Mesothelial cell of epicardium (in vitro differentiated cells): Measurements from ENCODE around the gene PLXDC1. TPM values are rescaled to one million over a fixed set of nuclear protein-coding genes. Genes with fewer than 3 reads are reported as not detected.
A peak's percentile ranks its signal among the peaks of the same experiment; 100 is the strongest.

Source experiments
- DNase-seq, 2 experiments: peaks; one replicate each; pipeline ENCODE4 v3.0.0; 2021; ENCODE audit warnings: low spot score in 2 of 2; ENCODE audit not compliant: unreplicated experiment in 2 of 2
- H3K27ac Mint-ChIP-seq: 2 replicates; pipeline ENCODE4 v1.8.0; 2021; ENCODE audit warnings: mixed read lengths
- H3K27me3 Mint-ChIP-seq: 2 replicates; pipeline ENCODE4 v1.8.0; 2021; ENCODE audit warnings: low read depth, mixed read lengths
- H3K36me3 Mint-ChIP-seq: 2 replicates; pipeline ENCODE4 v1.8.0; 2021; ENCODE audit warnings: mixed read lengths
- H3K4me1 Mint-ChIP-seq: 2 replicates; pipeline ENCODE4 v1.8.0; 2021; ENCODE audit warnings: mixed read lengths
- H3K4me3 Mint-ChIP-seq: 2 replicates; pipeline ENCODE4 v1.8.0; 2021; ENCODE audit warnings: mild to moderate bottlenecking, moderate library complexity, mixed read lengths
- H3K9me3 Mint-ChIP-seq: 2 replicates; pipeline ENCODE4 v1.8.0; 2021; ENCODE audit warnings: mixed read lengths
- total RNA-seq: library from RNA; stranded (reverse); gene quantifications from 3 replicates; pipeline ENCODE4 v1.2.1, GENCODE V29; 2021
- TF ChIP-seq, protein P1 (sequence below): fragments of 200-600 bp; sonication (generic); IDR thresholded peaks from one replicate; pipeline ENCODE4 v1.5.0; 2021; ENCODE audit warnings: antibody characterized with exemption; ENCODE audit not compliant: unreplicated experiment

PLXDC1 gene
- total RNA-seq, 1 donor from 2014 or later = 15.4 TPM

DNA sequence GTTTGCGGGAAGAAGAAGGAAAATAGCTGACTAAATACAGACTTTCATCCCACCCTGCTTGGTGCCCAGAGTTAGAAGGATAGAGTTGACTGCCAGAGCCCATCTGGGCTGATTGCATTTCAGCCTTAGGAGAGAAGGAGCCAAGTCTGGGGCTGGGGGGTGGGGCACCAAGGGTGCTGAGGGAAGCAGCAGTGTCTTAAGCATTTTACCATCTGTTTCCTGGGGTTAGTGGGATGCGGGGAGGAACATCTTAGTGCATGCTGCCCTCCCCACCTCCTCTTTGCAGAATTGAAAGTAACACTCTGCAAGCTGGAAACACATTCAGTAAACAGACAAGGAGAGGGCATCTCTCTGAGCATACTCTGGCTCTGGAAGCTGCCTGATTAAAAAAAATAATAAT, 16.0 kb upstream of the PLXDC1 start:
- no peak overlapping the region for H3K27ac Mint-ChIP-seq
- TF ChIP-seq, protein P1, sequence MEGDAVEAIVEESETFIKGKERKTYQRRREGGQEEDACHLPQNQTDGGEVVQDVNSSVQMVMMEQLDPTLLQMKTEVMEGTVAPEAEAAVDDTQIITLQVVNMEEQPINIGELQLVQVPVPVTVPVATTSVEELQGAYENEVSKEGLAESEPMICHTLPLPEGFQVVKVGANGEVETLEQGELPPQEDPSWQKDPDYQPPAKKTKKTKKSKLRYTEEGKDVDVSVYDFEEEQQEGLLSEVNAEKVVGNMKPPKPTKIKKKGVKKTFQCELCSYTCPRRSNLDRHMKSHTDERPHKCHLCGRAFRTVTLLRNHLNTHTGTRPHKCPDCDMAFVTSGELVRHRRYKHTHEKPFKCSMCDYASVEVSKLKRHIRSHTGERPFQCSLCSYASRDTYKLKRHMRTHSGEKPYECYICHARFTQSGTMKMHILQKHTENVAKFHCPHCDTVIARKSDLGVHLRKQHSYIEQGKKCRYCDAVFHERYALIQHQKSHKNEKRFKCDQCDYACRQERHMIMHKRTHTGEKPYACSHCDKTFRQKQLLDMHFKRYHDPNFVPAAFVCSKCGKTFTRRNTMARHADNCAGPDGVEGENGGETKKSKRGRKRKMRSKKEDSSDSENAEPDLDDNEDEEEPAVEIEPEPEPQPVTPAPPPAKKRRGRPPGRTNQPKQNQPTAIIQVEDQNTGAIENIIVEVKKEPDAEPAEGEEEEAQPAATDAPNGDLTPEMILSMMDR = no peak
- no peaks in the 10 kb centered on the region for H3K36me3 Mint-ChIP-seq
- no peak for DNase-seq
- no peaks in the 10 kb centered on the region for H3K9me3 Mint-ChIP-seq
- no peak overlapping the region for H3K4me3 Mint-ChIP-seq
- H3K4me1 Mint-ChIP-seq = peaks cover 25% of the 10 kb centered on the region
- peaks cover 18% of the 10 kb centered on the region for H3K27me3 Mint-ChIP-seq

DNA sequence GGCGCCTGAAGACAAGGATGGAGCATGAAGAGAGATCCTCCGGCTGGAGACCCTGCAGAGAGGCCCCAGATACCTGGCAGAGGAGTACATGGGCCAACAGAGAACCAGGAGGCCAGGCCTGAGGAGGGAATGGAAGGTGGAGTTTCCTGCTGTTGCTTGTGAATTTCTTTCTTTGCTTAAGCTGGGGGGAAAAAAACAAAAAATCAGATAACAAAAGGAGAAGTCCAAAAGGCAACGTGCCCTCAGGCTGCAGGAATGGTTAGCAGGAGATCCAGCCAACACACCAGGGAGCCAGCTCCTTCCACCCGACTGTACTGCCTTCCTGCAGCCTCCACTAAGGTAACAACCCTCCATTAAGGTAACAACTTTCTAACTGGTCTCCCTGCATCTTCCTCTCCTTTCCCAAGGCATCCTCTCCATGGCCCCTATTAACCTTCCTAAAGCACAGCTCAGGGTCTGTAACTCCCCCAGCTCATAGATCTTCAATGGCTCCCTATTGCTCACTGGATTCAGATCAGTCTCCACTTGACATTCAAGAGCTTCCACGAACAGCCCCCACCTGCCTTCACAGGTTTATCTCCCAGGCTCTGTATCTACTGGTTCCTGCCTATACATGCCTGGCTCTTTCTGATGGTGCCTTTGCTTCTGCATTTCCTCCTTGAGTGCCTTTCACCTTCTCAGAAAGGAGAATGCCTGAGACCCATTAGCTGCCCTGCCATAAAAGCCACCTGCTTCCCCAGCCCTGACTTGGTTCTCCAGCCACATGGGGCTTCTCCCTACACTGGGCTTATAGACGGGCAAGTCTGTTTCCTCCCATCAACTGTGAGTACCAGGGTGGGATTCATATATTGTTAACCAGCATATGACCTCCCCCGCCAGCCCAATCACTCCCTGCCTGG, 15.2 kb upstream of the PLXDC1 start:
- Mint-ChIP-seq H3K36me3 (no peaks in the 10 kb centered on the region), H3K4me1 (peaks cover 25% of the 10 kb centered on the region), H3K4me3 (peak overlapping the region; percentile 85), H3K27ac (no peak overlapping the region), H3K9me3 (no peaks in the 10 kb centered on the region), H3K27me3 (peaks cover 18% of the 10 kb centered on the region)
- DNase-seq = no peak
- TF ChIP-seq, protein P1 = no peak

DNA sequence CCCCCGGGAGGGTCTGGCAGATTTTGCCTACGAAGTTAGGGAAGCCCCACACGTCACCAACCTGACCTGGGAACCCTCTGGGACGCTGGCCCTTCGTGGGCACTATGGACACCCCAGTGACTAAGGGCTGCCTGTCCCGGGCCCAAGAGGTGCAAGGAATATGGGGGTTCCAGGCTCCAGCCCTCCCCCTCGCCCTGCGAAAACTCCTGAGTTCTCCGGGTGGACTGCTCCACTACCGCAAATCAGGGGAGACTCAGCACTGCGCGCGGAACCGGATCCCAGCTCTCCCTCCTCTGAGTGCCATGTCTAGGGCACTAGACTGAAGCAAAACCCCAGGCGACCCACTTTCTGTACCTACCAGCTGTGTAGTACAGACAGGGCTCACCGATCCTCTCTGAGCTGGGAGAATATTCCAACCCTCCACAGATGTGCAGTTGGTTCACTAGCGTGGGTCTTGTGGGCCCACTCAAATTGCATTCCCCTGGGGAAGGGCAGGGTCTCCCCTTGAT, 14.5 kb upstream of the PLXDC1 start, which contains the start of gene ARL5C:
TSS of gene ARL5C (minus strand) at position 321 of the 509 bp plus-strand sequence. CDS start 401 bp downstream, outside the sequence.
- H3K27me3 Mint-ChIP-seq = peaks cover 18% of the 10 kb centered on the region
- DNase-seq = no peak
- TF ChIP-seq, protein P1 = no peak
- no peaks in the 10 kb centered on the region for H3K9me3 Mint-ChIP-seq
- H3K4me1 Mint-ChIP-seq = peaks cover 25% of the 10 kb centered on the region
- H3K36me3 Mint-ChIP-seq = no peaks in the 10 kb centered on the region
- H3K27ac Mint-ChIP-seq = peak within 1 kb of the TSS; percentile 70
- H3K4me3 Mint-ChIP-seq = peak within 1 kb of the TSS; percentile 85

DNA sequence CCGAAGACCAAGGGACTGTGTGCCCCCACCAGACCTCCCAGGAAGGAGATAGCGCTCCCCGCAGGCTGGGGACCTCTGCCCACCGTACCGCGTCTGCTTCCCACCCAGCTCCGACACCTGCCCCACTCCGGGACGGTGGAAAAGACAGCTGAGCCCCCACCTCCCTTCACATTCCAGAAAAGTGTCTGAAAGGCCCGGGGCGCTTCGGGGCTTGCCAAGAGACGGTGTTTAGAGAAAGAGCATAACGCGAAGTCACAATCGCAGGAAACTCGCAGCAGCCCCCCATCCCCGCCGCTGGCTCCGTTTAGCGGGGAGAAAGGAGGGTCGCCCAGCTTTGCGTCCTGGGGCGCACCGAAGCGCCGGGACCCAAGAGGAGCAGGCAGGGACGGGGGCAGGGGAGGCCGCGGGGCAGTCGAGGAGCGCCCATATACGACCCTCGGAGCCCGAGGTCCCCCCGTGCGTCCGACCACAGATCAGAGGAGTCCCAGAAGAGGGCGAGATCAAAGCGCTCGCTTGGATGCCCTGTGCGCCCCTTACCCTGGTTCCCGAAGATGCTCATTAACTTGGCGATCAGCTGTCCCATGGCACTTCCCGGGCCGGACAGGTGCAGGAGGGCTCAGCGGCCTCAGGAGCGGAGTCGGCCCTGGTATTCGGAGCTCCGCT, 13.9 kb upstream of the PLXDC1 start:
- Mint-ChIP-seq H3K27ac (peak overlapping the region; percentile 70), H3K9me3 (no peaks in the 10 kb centered on the region), H3K4me3 (peak overlapping the region; percentile 85), H3K4me1 (peaks cover 25% of the 10 kb centered on the region), H3K27me3 (peaks cover 18% of the 10 kb centered on the region), H3K36me3 (no peaks in the 10 kb centered on the region)
- TF ChIP-seq, protein P1 = no peak
- DNase-seq = peak in 1 of 2 experiments; percentile 49

DNA sequence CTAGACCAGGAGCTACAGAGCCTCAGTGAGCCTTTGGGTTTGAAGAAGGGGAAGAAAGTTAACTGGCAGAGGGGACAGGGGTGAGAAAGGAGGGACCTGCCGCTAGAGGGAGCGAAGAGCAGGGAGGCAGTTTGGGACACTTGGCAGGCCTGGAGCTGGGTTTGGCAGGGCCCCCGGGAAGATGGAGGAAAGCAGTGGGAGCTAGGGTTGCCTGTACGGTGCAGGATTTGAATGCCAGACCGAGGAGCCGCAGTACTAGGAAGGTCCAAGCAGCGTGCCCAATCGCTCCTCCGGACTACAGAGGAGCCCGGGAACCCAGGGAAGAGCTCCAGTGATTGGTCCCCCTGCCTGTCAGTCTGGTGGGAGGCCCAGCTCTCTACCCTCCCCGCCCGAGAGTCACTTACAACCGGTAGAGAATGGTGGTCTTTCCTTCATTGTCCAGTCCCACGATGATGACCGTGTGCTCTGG, 13.3 kb upstream of the PLXDC1 start:
- Mint-ChIP-seq H3K36me3 (no peaks in the 10 kb centered on the region), H3K4me1 (peaks cover 25% of the 10 kb centered on the region), H3K27me3 (peaks cover 18% of the 10 kb centered on the region), H3K9me3 (no peaks in the 10 kb centered on the region), H3K27ac (peak overlapping the region; percentile 70), H3K4me3 (peak overlapping the region; percentile 85)
- DNase-seq = peak; percentile 82 to 85
- TF ChIP-seq, protein P1 = peak; percentile 69
